CD4-positive, alpha-beta T cell treated with Interleukin-15 for 1 hour (primary cell): ENCODE results near the gene CNTNAP2.

Experiments
- DNase-seq: peaks from one replicate; pipeline ENCODE4 v3.0.0-alpha.2; 2020

CNTNAP2 gene

DNA sequence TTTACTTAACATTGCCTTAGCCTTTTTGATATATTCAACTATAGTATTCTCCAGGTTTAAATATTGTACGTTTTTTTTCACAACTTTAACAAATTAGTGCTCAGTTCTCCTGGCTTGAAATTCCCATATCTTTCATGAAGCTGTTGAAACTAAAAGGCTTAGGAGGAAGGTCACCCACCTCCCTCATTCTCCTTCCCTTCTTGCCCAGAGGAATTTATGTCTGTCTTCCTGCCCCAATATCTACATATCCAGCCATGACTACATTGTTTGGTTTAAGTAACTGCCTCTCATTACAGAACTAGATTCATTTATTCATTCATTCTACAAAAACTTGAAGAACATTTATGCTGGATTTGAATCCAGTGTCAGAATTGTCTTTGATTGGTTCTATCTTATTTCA lies 2219.2 kb downstream of the CNTNAP2 start:
- no peak for DNase-seq

DNA sequence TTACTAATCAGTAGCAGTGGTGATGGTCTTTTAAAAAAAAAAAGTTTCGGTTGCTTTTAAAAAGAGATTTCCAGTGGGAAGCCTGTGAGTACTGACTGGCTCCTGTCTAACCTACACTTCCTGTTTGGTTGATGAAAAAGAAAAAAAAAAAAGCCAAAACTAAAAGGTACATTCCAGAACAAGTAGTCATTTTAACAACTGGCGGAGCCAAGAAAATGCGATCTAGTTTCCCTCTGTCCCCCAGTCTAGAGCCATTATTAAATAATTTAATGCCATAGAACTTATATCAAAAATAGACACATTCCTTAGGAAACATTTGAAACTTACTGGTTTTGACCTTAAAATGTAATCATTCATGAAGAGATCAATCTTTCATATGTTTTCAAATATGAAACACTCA lies 2219.8 kb downstream of the CNTNAP2 start:
- no peak for DNase-seq

DNA sequence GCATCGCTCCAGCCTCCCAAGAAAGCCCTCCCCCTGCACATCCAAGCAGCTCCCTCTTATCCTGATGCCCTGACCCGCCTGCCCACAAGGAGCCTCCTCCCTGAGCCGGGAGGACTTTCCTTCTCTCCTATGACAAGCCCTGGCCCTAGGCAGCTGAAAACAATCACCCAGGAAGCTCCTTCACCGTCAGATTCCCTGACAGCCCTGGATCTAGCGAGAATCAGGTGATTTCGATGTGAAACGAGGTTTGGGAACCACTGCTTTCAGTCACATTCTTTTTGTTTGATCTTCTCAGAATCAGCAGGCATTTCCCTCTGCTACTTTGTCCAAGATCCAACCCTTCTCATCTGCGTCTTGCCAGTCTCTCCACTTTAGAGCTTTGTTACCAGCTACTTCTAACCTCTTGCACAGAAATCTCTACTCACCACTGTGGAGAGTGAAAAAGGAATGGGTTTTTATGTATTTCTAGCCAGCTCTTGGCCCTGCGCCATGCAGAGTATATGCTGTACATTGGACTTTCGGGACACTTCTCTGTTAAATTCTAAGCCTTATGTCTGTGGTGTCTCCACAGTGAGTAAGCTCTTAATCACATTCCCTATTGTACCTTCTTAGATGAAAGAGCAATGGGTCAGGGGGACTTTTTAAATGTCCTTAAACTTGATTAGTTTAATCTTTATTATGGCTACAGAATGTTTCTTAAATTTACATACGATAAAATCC lies 2220.8 kb downstream of the CNTNAP2 start:
- DNase-seq: no peak

DNA sequence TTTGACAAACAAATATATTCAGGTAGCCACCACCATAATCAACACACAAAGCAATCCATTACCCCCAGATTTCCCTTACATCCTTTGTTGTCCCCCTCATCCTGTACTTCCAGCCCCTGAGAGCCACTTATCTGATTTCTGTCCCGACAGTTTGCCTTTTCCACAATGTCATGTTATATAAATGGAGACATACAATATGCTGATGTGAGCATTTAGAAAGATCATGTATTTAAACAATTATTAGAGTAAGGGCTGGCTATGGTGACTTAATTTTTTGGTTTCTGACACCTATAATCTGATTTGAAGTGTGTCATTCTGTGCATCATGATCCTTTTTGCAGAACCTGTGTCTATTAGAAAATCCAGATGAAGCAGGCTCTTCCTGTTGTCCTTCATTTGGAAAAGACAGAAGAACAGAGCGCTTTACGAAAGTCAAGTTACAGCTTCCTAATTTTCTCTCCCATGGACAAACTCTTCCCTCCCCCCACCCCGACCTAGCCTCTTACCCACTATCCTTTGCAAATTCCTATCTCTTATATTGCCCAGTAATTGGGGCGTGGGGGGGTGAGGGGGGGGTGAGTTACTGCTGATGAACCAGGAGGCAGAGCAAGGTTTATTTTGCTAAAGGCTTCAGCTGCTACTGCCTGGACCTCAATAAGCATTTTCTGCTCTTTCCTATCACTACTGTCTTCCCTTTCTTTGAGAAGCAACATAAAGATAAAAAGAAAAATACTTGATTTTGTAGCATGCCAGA lies 2221.6 kb downstream of the CNTNAP2 start:
- DNase-seq: no peak

DNA sequence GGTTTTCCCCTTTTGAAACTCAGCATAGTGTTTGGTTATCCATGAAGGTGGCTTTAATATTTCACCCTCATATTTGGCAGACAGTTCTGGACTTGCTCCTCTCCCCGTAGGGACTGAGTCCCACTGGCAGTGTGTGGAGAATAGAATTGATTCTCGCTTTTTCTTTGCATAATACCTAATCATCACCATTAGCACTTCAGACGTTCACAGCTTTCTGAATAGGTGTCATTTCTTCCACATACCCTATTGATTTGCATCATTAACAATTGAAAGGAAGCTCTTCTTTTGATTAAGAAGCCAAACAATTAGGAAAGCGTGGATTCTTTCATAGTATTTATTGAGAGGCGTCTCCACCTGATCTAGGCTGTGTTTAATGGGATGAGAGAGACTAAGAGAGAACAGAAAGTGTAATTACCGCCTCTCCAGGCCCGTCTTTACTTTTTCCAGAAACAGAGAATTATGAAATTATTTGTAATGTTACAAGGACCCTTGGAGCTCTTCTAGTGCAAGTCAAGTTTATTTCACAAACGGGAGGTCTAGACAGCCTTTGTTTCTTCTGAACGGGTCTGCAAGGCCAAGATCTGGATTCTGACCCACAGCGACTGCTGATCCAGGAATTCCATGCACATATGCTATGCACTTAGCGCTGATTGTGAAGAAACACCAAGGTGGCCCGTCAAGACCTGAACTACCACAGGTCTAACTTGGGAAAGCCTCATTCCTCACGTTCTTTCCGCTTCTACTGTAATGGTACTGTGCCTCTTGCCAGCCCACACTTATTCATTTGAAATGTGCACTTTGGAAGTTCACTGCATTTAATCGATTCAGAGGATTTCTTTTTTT lies 2224.1 kb downstream of the CNTNAP2 start:
- no peak for DNase-seq

DNA sequence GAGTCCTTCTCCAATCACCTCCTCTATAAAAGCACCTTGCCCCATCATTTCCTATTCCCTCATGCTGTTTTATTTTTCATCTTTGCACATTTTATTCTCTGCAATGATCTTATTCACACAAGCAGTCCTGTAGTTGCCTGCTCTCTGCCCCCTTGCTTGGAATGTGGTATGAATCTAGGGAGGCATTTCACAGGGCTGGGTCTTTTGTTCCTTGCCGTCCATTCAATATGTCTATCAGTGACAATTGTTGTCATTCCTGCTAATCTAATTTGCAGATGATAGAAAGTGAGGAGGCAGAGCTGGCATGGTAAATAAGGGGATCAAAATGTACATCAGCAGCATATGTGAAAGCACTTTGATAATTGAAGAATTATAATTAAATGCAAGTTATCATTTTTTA lies 2227.8 kb downstream of the CNTNAP2 start:
- DNase-seq: no peak

DNA sequence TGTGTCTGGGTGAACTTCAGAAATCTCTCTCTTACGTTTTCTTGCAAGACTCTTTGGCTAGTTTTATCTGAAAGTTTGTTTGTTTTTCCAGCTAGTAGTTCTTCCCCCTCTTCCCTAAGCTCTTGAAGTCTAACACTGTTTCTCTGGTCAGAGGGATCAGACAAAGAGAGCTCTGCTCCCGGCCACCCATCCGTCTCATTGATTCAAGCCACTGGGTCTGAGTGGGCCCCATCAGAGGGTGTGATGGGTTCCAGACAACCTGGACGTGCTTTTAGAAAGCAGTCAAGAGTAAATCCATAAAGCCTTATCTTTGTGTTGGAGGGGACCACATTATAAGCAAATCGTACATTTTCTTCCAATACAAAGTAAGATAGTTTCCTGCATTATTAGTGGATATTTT lies 2231.4 kb downstream of the CNTNAP2 start:
- no peak for DNase-seq

DNA sequence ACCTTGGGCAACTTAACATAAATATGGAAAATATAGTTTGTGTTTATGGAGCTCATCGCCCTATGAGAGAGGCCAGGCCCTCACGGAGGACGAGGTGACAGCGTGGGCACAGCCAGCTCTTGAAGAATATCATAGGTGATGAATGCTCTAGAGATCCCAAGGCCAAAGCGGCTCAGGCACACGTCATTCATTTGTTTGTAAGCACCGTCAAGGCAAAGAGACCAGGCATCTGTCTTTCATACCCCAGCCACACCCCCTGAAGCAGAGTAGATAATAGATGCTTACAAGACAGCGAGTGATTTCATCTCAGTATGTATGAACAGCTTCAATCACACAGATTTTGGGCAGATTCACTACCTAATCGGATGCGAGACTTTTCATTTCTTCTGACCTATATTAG lies 2231.9 kb downstream of the CNTNAP2 start:
- DNase-seq: no peak

DNA sequence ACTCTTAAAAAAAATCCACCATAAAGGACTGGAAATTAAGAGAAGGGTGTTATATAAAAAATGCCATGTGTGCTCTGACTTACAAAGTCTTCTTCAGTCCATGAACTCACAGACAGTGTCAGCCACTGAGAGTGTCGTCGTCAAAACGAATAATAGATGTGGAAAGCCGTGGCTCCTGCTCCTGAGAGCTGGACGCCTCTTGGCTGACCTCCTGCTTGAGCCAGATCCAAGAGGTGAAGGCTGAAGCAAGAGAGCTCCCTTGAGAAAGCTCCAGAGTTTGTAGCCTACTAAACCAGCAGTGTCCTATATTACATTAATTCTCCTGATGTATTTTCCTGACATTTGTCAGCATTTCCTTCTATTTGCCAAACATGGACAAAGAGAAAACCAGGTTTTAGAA lies 2239.7 kb downstream of the CNTNAP2 start:
- DNase-seq: no peak

DNA sequence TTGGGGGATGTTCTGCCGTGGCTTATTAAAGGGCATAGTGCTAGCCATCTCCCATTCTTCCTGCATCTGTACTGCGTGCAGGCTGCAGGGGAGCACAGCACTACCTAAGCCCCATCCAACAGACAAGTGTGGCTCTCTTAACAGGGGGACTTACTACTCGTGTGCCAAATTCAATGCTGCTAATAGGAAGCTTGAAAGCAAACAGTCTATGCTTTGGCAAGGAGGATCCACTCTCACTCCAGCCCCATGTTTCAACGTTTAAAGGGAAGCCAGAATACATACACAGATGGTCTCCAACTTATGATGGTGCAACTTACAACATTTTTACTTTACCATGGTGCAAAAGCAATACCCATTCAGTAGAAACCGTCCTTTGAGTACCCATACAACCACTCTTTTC lies 2245.9 kb downstream of the CNTNAP2 start:
- DNase-seq: no peak

DNA sequence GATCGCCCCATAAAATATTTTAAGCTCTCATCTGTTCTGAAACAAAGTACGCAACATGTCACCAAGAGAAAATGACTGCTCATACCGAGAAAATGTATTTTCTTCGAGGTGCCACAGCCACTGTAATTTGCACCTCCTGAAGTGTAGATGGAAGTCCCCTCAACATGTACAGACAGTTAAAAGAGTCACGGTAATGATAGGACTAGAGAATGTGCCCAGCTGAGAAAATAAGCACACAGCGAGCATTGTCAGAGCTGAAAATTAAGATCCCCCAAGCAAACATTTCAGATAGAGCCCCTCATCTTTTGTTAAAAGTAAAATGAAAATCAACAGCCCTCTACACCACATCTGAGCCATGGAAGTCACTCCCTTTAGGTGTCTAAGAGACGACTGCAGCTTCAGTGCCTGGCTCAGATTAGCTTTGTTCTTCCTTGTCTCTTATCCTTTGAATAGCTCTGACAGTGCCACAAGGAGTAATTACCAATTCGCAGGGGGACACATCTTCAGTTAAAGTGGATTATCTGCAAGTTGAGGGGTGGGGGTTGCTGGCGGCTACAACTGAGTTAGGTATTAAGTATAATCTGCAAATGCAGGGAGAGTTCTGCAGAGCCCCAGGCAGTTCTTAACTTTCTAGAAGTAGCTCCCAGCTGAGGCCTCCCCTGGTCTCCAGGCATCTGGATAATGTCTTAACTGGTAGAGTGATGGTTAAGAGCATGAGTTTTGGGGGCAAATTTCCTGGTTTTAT lies 2251.3 kb downstream of the CNTNAP2 start:
- no peak for DNase-seq

DNA sequence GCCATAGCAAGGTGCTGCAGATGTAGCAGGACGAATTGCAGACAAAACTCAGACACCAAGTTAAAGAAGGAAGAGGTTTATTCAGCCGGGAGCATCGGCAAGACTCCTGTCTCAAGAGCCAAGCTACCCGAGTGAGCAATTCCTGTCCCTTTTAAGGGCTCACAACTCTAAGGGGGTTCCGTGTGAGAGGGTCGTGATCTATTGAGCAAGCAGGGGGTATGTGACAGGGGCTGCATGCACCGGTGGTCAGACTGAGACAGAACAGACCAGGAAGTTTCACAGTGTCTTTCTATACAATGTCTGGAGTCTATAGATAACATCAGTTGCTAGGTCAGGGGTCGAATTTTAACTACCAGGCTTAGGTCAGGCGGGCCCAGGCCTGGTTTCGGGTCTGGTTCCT lies 2252.0 kb downstream of the CNTNAP2 start:
- no peak for DNase-seq

DNA sequence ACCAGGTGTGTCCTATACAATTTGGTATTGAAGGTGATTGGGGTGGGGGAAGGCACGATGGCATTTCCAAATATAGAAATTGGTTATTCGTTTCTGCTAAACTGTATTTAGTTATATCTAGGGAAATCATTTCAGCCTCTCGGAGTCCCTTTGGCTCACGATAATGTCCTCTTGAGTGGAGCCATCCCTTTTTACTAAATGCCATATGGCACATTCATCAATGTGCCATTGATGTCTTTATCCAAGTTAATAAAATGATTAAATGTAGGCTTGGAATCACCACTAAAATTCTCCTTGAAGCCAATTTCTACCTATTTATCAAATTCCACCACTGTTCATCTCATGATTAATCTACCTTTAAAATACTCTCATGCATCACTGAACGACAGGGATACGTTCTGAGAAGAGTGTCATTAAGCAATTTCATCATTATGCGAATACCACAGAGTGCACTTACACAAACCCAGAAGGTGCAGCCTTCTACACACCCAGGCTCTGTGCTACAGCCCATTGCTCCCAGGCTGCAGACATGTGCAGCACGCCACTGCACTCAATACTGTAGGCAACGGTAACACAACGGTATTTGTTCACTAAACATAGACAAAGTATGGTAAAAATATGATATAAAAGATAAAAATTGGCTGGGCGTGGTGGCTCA lies 2254.8 kb downstream of the CNTNAP2 start:
- no peak for DNase-seq

DNA sequence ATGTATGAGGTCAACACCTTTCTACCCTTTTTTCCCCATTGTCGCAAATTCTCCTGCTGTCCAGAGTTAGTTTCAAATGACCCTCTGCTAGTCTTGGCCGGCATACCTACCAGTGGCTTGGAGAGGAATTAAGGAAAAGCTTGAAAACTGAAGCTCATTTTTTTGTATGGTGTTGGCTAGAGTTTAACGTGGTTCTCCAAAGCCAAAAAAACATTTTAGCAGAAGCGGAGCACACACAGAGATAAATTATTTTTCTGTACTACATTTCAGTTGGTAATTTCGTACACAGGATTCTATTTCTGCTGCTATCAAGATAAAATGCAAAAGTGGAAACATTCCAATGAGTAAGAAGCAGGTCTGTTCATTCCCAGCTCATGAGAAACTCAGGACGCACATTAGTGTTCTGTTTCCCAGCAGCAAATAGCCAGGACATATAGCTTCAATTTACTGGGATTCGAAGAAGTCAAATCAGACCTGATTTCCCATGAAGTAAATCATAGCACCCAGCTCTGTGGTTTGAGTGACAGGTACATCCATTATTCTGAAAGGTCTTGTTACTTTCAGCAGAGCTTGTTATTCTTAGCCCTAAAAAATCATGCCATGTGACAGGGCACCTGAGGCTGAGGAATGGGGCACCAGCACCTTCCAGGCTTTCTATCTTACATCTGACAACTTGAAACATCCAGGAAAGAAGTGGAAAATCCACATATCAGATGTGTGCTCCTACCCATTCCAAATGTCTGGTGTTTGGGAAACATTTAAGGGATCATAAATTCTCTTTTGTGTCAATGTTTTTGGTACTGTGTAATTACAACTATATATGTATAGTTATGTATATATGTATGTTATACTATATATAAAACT lies 2258.0 kb downstream of the CNTNAP2 start:
- no peak for DNase-seq

DNA sequence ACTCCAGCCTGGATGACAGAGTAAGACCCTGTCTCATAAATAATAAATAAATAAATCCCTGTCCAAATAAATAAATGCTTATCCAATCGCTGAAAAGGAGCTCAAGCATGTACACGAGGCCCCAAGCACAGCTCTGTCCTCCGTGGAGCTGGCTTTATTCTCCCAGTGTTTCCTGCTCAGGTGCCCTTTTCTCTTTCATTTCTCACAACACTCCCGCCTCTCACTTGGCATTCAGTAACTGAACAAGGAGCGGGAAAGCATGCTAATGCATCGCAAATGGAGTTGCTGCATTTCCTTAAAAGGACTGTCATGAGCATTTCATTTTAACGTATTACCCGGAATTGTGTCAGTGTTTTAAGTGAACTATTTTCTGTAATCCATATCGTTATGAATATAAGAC lies 2263.1 kb downstream of the CNTNAP2 start:
- no peak for DNase-seq

DNA sequence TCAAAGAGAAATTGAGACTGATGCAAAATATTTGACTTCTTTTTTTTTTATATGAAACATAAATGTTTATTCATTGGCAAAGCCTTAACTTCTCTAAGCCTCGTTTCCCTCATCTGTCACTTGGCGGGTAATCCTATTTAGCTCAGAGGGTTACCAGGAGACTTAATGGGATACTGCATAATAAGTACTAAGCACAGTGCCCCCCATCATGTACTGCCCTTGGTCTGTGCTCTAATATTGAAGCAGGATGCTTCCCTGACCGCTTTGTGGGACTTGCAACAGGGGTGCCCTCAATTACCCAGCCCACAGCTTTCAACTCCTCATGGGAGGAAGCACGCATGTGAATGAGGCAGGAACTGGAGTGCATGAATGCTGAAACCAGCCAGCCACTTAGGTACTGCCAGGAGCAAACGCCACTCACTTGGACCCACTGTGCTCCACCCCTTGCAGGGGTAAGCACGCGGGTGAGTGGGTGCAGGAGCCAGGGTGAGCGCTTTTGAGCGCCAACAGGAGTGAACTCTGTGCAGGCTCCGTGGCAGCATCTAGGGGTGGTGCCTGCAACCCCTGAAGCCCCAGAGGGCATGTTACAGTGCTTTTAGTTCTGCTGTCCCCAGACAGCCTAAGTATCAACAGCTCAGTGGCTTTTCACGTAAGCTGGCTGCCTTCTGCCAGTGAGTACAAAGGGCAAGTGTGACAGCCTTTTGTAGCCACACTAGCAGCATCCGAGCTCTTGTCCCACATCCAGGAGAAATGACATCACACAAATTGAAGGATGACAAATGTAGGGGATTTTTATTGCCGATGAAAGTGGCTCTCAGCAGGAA lies 2264.2 kb downstream of the CNTNAP2 start:
- no peak for DNase-seq

DNA sequence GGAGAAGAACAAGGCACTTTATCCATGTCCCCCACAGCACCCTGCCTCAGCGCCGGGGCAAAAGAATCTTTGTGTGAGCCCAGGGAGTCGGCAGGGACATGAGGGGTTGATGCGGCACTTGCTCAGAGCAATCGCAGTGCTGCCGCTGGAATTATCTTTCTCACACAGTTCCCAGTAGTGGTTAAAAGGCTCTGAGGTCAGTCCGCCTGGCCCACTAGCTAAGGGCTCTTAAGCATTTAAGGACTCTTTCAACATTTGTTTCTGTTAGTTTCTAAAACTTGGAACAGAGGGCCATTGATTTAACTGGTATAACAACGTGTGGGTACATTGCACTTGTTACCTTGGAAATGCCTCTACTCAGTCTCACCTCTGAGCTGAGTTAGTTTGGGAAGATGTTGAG lies 2266.0 kb downstream of the CNTNAP2 start:
- DNase-seq: no peak

DNA sequence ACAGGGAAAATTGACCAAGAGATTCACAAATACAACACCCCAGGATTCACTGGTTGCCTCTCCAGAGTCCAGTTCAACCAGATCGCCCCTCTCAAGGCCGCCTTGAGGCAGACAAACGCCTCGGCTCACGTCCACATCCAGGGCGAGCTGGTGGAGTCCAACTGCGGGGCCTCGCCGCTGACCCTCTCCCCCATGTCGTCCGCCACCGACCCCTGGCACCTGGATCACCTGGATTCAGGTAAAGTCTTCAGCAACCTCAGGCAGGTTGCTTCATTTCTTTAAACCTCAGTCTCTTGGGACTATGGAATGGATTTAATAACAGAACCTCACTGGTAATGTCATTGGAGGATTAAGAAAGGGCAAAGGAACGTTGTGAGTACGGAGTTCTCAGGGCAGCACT lies 2267.1 kb downstream of the CNTNAP2 start:
- DNase-seq: no peak

DNA sequence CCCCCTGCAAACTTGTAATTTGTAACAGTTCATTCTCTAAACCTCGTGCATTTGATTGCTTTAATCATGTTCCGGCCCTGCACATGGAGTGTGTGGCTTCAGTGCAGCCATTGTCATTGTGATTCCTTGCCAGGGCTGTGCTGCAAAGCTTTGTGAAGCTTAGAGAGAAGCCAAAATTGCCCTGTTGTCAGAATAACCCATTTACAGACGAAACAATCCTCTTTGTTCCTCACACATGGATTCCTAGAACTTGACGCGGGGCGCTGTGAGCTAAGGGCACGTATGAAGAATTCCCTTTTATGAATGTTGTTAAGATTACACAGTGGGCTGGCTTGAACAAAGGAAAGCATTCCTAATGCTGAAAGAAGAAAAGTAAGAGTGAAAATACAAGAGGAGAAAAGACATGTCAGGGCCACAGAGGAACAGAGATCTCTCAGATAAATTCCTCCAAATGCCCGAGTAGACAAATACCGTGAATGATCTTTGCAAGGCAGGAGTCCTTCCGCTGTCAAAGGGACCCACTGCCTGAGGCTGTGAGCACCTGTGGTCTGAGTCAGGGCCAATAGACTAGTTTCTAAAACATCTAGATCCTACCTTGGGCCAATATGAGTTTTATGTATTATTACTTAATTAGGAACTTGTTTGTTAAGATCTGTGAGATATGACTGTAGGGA lies 2268.5 kb downstream of the CNTNAP2 start:
- DNase-seq: no peak

DNA sequence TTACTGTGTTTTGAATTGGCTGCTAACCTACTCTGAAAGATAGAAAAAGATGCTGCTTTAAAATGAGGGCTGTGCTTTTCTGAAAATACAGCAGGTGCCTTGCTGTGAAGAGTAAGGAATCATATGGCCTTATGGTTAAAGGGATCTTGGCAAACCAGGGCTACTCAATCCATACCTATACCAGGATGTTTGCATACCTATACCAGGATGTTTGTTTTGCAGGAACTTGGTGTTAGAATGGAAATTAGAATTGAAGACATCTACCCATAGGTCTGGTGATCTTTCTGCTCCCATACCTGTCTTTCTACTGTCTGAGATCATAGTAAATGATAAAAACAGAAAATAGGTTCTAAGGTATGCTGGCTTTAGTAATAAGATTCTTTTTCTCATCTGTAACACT lies 2273.8 kb downstream of the CNTNAP2 start:
- DNase-seq: no peak
